CD8-positive, alpha-beta memory T cell (primary cell): ENCODE data around the gene PHTF2. TPM values are rescaled to one million over a fixed set of nuclear protein-coding genes. Genes with fewer than 3 reads are reported as not detected.

Experiments used
- CTCF ChIA-PET: fragments of 350-600 bp; sonication (Branson Sonifier 250); formaldehyde crosslinking; loops from one replicate; lab custom pipeline; 2021; ENCODE audit warnings: antibody characterized with exemption; lab: Charles Lee
- POLR2A ChIA-PET: fragments of 350-600 bp; sonication (Branson Sonifier 250); formaldehyde crosslinking; loops from one replicate; lab custom pipeline; 2021; ENCODE audit warnings: antibody characterized with exemption; lab: Charles Lee
- DNase-seq, 5 donors: peaks; one replicate each; pipeline versions ENCODE4 v3.0.0 to v3.0.0-alpha.2; 2020 to 2022; ENCODE audit warnings: mixed read lengths in 1 of 5
- H3K27ac ChIP-seq: one replicate; pipeline ENCODE4 v1.7.0; 2013; ENCODE audit warnings: low read depth, mild to moderate bottlenecking, low read length, moderate library complexity
- H3K27me3 ChIP-seq: 2 replicates; pipeline ENCODE4 v1.7.0; 2013; ENCODE audit warnings: low read length, mild to moderate bottlenecking; ENCODE audit not compliant: insufficient read depth, poor library complexity, severe bottlenecking
- H3K36me3 ChIP-seq: 2 replicates; pipeline ENCODE4 v1.7.0; 2013; ENCODE audit warnings: mild to moderate bottlenecking, low read length, moderate library complexity; ENCODE audit not compliant: insufficient read depth
- H3K4me1 ChIP-seq: 2 replicates; pipeline ENCODE4 v1.7.0; 2013; ENCODE audit warnings: mild to moderate bottlenecking, low read length, moderate library complexity; ENCODE audit not compliant: insufficient read depth
- H3K4me3 ChIP-seq: 2 replicates; pipeline ENCODE4 v1.7.0; 2013; ENCODE audit warnings: mild to moderate bottlenecking, low read length
- H3K9me3 ChIP-seq: 2 replicates; pipeline ENCODE4 v1.7.0; 2013; ENCODE audit warnings: mild to moderate bottlenecking, low read length
- H3K27ac Mint-ChIP-seq, 8 donors: one replicate each; pipeline ENCODE4 v1.8.0; 2020 to 2021; ENCODE audit warnings: mixed read lengths in 8 of 8, mild to moderate bottlenecking in 6 of 8, inconsistent platforms in 3 of 8, moderate library complexity in 3 of 8
- H3K27me3 Mint-ChIP-seq, 2 donors: one replicate each; pipeline ENCODE4 v1.8.0; 2020 to 2021; ENCODE audit warnings: mixed read lengths in 2 of 2, mild to moderate bottlenecking in 1 of 2, moderate library complexity in 1 of 2
- H3K36me3 Mint-ChIP-seq, 3 donors: one replicate each; pipeline ENCODE4 v1.8.0; 2020 to 2021; ENCODE audit warnings: mixed read lengths in 3 of 3, inconsistent platforms in 1 of 3, mild to moderate bottlenecking in 1 of 3
- H3K4me1 Mint-ChIP-seq, 3 donors: one replicate each; pipeline ENCODE4 v1.8.0; 2020 to 2021; ENCODE audit warnings: mixed read lengths in 3 of 3, inconsistent platforms in 1 of 3, mild to moderate bottlenecking in 1 of 3
- H3K4me3 Mint-ChIP-seq, 7 donors: one replicate each; pipeline ENCODE4 v1.8.0; 2020 to 2021; ENCODE audit warnings: mixed read lengths in 7 of 7, mild to moderate bottlenecking in 6 of 7, moderate library complexity in 4 of 7, inconsistent platforms in 2 of 7
- H3K9me3 Mint-ChIP-seq, 5 donors: one replicate each; pipeline ENCODE4 v1.8.0; 2020 to 2022; ENCODE audit warnings: mixed read lengths in 5 of 5, mild to moderate bottlenecking in 3 of 5, moderate library complexity in 2 of 5, inconsistent platforms in 1 of 5
- polyA plus RNA-seq: library from polyadenylated mRNA; unstranded; fragments of 300-500 nt; fragmentation: Illumina TruSeq; gene quantifications from one replicate; pipeline ENCODE4 v1.2.3, GENCODE V29; 2021
- total RNA-seq, 2 experiments: library from RNA; stranded (reverse); gene quantifications; one replicate each; pipeline ENCODE4 v1.2.3, GENCODE V29; 2021

PHTF2 gene
- total and polyA plus RNA-seq, 3 experiments from 2014 or later, result 13.7 to 44.5 (median 39.3) TPM

- Histone ChIP-seq H3K4me3 (no peak overlapping the region), H3K36me3 (no peaks in the 10 kb centered on the region), H3K9me3 (no peaks in the 10 kb centered on the region), H3K27ac (no peak overlapping the region), H3K4me1 (no peaks in the 10 kb centered on the region), H3K27me3 (no peaks in the 10 kb centered on the region)
- POLR2A ChIA-PET, result no interaction called here
- H3K27ac Mint-ChIP-seq, result no peak overlapping the region
- peaks cover 0 to 11% (median 1%) of the 10 kb centered on the region in 3 donors for H3K36me3 Mint-ChIP-seq
- H3K27me3 Mint-ChIP-seq, result no peaks in the 10 kb centered on the region
- H3K9me3 Mint-ChIP-seq, result no peaks in the 10 kb centered on the region
- CTCF ChIA-PET, result no interaction called here
- H3K4me1 Mint-ChIP-seq, result peaks cover 2 to 5% (median 3%) of the 10 kb centered on the region in 3 donors
- no peak for DNase-seq
- H3K4me3 Mint-ChIP-seq, result no peak overlapping the region
Observed at GRCh38 chr7:77950548-77950947, 152.0 kb downstream of the PHTF2 start.

- peaks cover 0 to 21% (median 8%) of the 10 kb centered on the region in 3 donors for H3K36me3 Mint-ChIP-seq
- POLR2A ChIA-PET, result no interaction called here
Observed at GRCh38 chr7:77954773-77955555, 156.4 kb downstream of the PHTF2 start.

GRCh38 chr7:77958436-77958835 is 159.9 kb downstream of the PHTF2 start:
- no peak overlapping the region for H3K4me3 Mint-ChIP-seq
- no peaks in the 10 kb centered on the region for H3K36me3 ChIP-seq
- H3K27ac Mint-ChIP-seq, result peak overlapping the region in 3 of 8 donors; percentile 29 to 41 (median 29)
- H3K36me3 Mint-ChIP-seq, result peaks cover 4 to 21% (median 11%) of the 10 kb centered on the region in 3 donors
- no peak overlapping the region for H3K27ac ChIP-seq
- H3K4me1 ChIP-seq, result no peaks in the 10 kb centered on the region
- H3K9me3 Mint-ChIP-seq, result no peaks in the 10 kb centered on the region
- no peak overlapping the region for H3K4me3 ChIP-seq
- DNase-seq, result no peak
- H3K4me1 Mint-ChIP-seq, result no peaks in the 10 kb centered on the region
- no peaks in the 10 kb centered on the region for H3K9me3 ChIP-seq
- ChIA-PET CTCF (no interaction called here), POLR2A (no interaction called here)
- H3K27me3 Mint-ChIP-seq, result no peaks in the 10 kb centered on the region
- no peaks in the 10 kb centered on the region for H3K27me3 ChIP-seq

More at GRCh38 chr7:77954773-77955555, 156.4 kb downstream of the PHTF2 start:
- H3K4me3 ChIP-seq, result no peak overlapping the region
- CTCF ChIA-PET, result no interaction called here
- no peak overlapping the region for H3K27ac ChIP-seq
- Mint-ChIP-seq H3K9me3 (no peaks in the 10 kb centered on the region), H3K27ac (no peak overlapping the region), H3K4me1 (peaks cover 2 to 5% (median 3%) of the 10 kb centered on the region in 3 donors), H3K27me3 (no peaks in the 10 kb centered on the region), H3K4me3 (no peak overlapping the region)
- H3K27me3 ChIP-seq, result no peaks in the 10 kb centered on the region
- H3K36me3 ChIP-seq, result no peaks in the 10 kb centered on the region
- H3K4me1 ChIP-seq, result no peaks in the 10 kb centered on the region
- DNase-seq, result no peak
- no peaks in the 10 kb centered on the region for H3K9me3 ChIP-seq

GRCh38 chr7:77959080-77959479 is 160.5 kb downstream of the PHTF2 start:
- H3K4me1 ChIP-seq, result no peaks in the 10 kb centered on the region
- no peaks in the 10 kb centered on the region for H3K27me3 ChIP-seq
- Mint-ChIP-seq H3K4me1 (no peaks in the 10 kb centered on the region), H3K36me3 (peaks cover 4 to 18% (median 11%) of the 10 kb centered on the region in 3 donors), H3K4me3 (no peak overlapping the region), H3K27me3 (no peaks in the 10 kb centered on the region), H3K27ac (peak overlapping the region in 1 of 8 donors; percentile 9), H3K9me3 (no peaks in the 10 kb centered on the region)
- H3K4me3 ChIP-seq, result no peak overlapping the region
- ChIA-PET POLR2A (interaction anchor here (0.7 kb wide), 1 partner anchor 82 kb away, joined by 8 read pairs; no protein-coding TSS in a partner anchor), CTCF (no interaction called here)
- H3K27ac ChIP-seq, result no peak overlapping the region
- H3K9me3 ChIP-seq, result no peaks in the 10 kb centered on the region
- H3K36me3 ChIP-seq, result no peaks in the 10 kb centered on the region
- no peak for DNase-seq

GRCh38 chr7:77960336-77960735 is 161.8 kb downstream of the PHTF2 start:
- H3K4me3 ChIP-seq, result no peak overlapping the region
- peaks cover 4 to 14% (median 13%) of the 10 kb centered on the region in 3 donors for H3K36me3 Mint-ChIP-seq
- DNase-seq, result no peak
- H3K27me3 Mint-ChIP-seq, result no peaks in the 10 kb centered on the region
- no peaks in the 10 kb centered on the region for H3K9me3 Mint-ChIP-seq
- no peaks in the 10 kb centered on the region for H3K4me1 Mint-ChIP-seq
- POLR2A ChIA-PET, result no interaction called here
- no peak overlapping the region for H3K27ac Mint-ChIP-seq
- no peak overlapping the region for H3K4me3 Mint-ChIP-seq
- H3K27ac ChIP-seq, result no peak overlapping the region
- H3K4me1 ChIP-seq, result no peaks in the 10 kb centered on the region
- CTCF ChIA-PET, result no interaction called here
- H3K9me3 ChIP-seq, result no peaks in the 10 kb centered on the region
- no peaks in the 10 kb centered on the region for H3K36me3 ChIP-seq
- H3K27me3 ChIP-seq, result no peaks in the 10 kb centered on the region

GRCh38 chr7:77967429-77967828 is 168.9 kb downstream of the PHTF2 start:
- Mint-ChIP-seq H3K4me1 (no peaks in the 10 kb centered on the region), H3K27me3 (no peaks in the 10 kb centered on the region), H3K9me3 (no peaks in the 10 kb centered on the region), H3K27ac (peak overlapping the region in 1 of 8 donors; percentile 19), H3K4me3 (no peak overlapping the region), H3K36me3 (peaks cover 3 to 9% (median 6%) of the 10 kb centered on the region in 3 donors)
- DNase-seq, result no peak
- Histone ChIP-seq H3K27me3 (no peaks in the 10 kb centered on the region), H3K27ac (no peak overlapping the region), H3K36me3 (no peaks in the 10 kb centered on the region), H3K4me1 (no peaks in the 10 kb centered on the region), H3K4me3 (no peak overlapping the region), H3K9me3 (no peaks in the 10 kb centered on the region)
- POLR2A ChIA-PET, result no interaction called here
- CTCF ChIA-PET, result no interaction called here

- H3K27ac ChIP-seq, result no peak overlapping the region
- no peaks in the 10 kb centered on the region for H3K9me3 Mint-ChIP-seq
- H3K9me3 ChIP-seq, result no peaks in the 10 kb centered on the region
- H3K4me3 Mint-ChIP-seq, result no peak overlapping the region
- H3K36me3 Mint-ChIP-seq, result peaks cover 3 to 8% (median 3%) of the 10 kb centered on the region in 3 donors
- no peak overlapping the region for H3K4me3 ChIP-seq
- H3K36me3 ChIP-seq, result no peaks in the 10 kb centered on the region
- no peak for DNase-seq
- CTCF ChIA-PET, result no interaction called here
- no peak overlapping the region for H3K27ac Mint-ChIP-seq
- POLR2A ChIA-PET, result no interaction called here
- no peaks in the 10 kb centered on the region for H3K27me3 Mint-ChIP-seq
- no peaks in the 10 kb centered on the region for H3K27me3 ChIP-seq
- no peaks in the 10 kb centered on the region for H3K4me1 ChIP-seq
- H3K4me1 Mint-ChIP-seq, result no peaks in the 10 kb centered on the region
Observed at GRCh38 chr7:77971726-77972125, 173.2 kb downstream of the PHTF2 start.

GRCh38 chr7:77975672-77976480 is 177.3 kb downstream of the PHTF2 start:
- no peak overlapping the region for H3K27ac ChIP-seq
- H3K27me3 ChIP-seq, result no peaks in the 10 kb centered on the region
- no peaks in the 10 kb centered on the region for H3K9me3 ChIP-seq
- no peaks in the 10 kb centered on the region for H3K4me1 ChIP-seq
- Mint-ChIP-seq H3K36me3 (no peaks in the 10 kb centered on the region), H3K9me3 (no peaks in the 10 kb centered on the region), H3K4me1 (no peaks in the 10 kb centered on the region), H3K27me3 (peaks cover 0 to 4% of the 10 kb centered on the region in 2 donors), H3K4me3 (no peak overlapping the region), H3K27ac (peak overlapping the region in 1 of 8 donors; percentile 66)
- no peak for DNase-seq
- CTCF ChIA-PET, result no interaction called here
- POLR2A ChIA-PET, result no interaction called here
- no peaks in the 10 kb centered on the region for H3K36me3 ChIP-seq
- H3K4me3 ChIP-seq, result no peak overlapping the region
